Measurements from ENCODE around the gene SLC1A3. TPM values are rescaled to one million over a fixed set of nuclear protein-coding genes. Genes with fewer than 3 reads are reported as not detected.

SLC1A3 gene
- total and polyA plus RNA-seq, 2 of the 4 experiments (the other 2 are of a cell fraction), result 0.27 to 1.3 TPM

GRCh38 chr5:36694351-36694750 is 87.9 kb downstream of the SLC1A3 start:
- Histone ChIP-seq H2BK20ac (ENCODE audit: low read depth, low read length) (no peak overlapping the region), H3K4me2 (ENCODE audit: low read depth, low read length) (no peak overlapping the region), H3K14ac (replicated peaks; ENCODE audit: low read depth, low read length) (no peak overlapping the region), H3K27ac (ENCODE audit: insufficient read depth, low read length) (no peak overlapping the region), H3K23ac (ENCODE audit: low read depth, low read length) (no peak overlapping the region), H3K4ac (ENCODE audit: low read depth, low read length) (no peak overlapping the region), H3K4me3 (ENCODE audit: insufficient read depth, low read depth, low read length) (no peak overlapping the region), H2BK5ac (ENCODE audit: low read depth, low read length, poor library complexity, severe bottlenecking) (no peak overlapping the region), H3K9me1 (ENCODE audit: insufficient read depth, low read length) (no peaks in the 10 kb centered on the region), H4K8ac (ENCODE audit: low read depth in 2 of 2, low read length in 2 of 2) (no peak overlapping the region), H2AK5ac (ENCODE audit: low read depth, low read length) (no peak overlapping the region), H3K36me3 (ENCODE audit: control insufficient read depth, insufficient read depth, low read length) (no peaks in the 10 kb centered on the region), H3K56ac (ENCODE audit: extremely low read depth, insufficient read depth, low read length) (no peak overlapping the region), H3K27me3 (ENCODE audit: control insufficient read depth, insufficient read depth, low read length) (peaks cover 5% of the 10 kb centered on the region), H3K18ac (ENCODE audit: low read depth, low read length) (no peak overlapping the region), H3K4me1 (ENCODE audit: control insufficient read depth, insufficient read depth, low read length) (peaks cover 2% of the 10 kb centered on the region; the same call in 1 of the 2 replicates), H4K91ac (ENCODE audit: insufficient read depth, low read depth, low read length) (no peak overlapping the region), H4K20me1 (ENCODE audit: insufficient read depth, low read length) (no peaks in the 10 kb centered on the region), H2BK15ac (ENCODE audit: low read depth, low read length) (no peak overlapping the region), H2AFZ (replicated peaks; ENCODE audit: low read length, poor library complexity) (no peak overlapping the region), H3K9ac (ENCODE audit: low read depth, low read length) (no peak overlapping the region), H3K9me3 (ENCODE audit: control insufficient read depth, insufficient read depth, low read length) (no peaks in the 10 kb centered on the region), H3K79me1 (ENCODE audit: low read depth in 1 of 2, low read length in 2 of 2) (no peaks in the 10 kb centered on the region), H2BK120ac (ENCODE audit: low read depth, low read length) (no peak overlapping the region), H2AK9ac (replicated peaks; ENCODE audit: low read depth, low read length, poor library complexity) (no peak overlapping the region), H4K5ac (ENCODE audit: low read depth, low read length) (no peak overlapping the region)
- ATAC-seq (ENCODE audit: low read depth), result no peak
- WGBS, 2 experiments (ENCODE audit: extremely low coverage in 2 of 2, insufficient read length in 1 of 2), result no CpG with 5 or more reads among the region's 5 CpGs
- ChIA-PET POLR2A (ENCODE audit: unreplicated experiment) (no interaction called here), CTCF (interaction anchor here (0.7 kb wide), 1 partner anchor 188 kb away, joined by 5 read pairs; no protein-coding TSS in a partner anchor)
- intact Hi-C loops (cut with micrococcal nuclease), result loop anchor here (5.0 to 10.0 kb wide), 5 partner anchors 87 to 620 kb away; partner anchors contain the start of genes RANBP3L and SLC1A3
- dilution Hi-C loops (cut with HindIII; ENCODE audit: low sequenced_read_pairs, unreplicated experiment), result no loop called here
- in situ Hi-C loops (cut with MboI; ENCODE audit: low sequenced_read_pairs), result loop anchor here (5.0 to 10.0 kb wide), 3 partner anchors 190 to 430 kb away; no protein-coding TSS in a partner anchor
- no TSS peak for BruUV-seq (replicated peaks)
- DNase-seq, result peak; percentile 8
- no peak for TF ChIP-seq SMC3 (IDR thresholded peaks at IDR 0.05; ENCODE audit: low read depth, low read length)
- no peak for TF ChIP-seq FOS (IDR thresholded peaks at IDR 0.05; ENCODE audit: low read depth, low read length)
- TF ChIP-seq RAD21 (IDR thresholded peaks at IDR 0.05; ENCODE audit: low read length), result no peak
- no peak for TF ChIP-seq MAZ (IDR thresholded peaks at IDR 0.05; ENCODE audit: borderline replicate concordance, low read depth, low read length)
- no peak for TF ChIP-seq ELK1 (IDR thresholded peaks at IDR 0.05; ENCODE audit: borderline replicate concordance, low read depth, low read length)
- no peak for TF ChIP-seq BHLHE40 (IDR thresholded peaks at IDR 0.05; ENCODE audit: low read depth, low read length)
- no peak for TF ChIP-seq RCOR1 (IDR thresholded peaks at IDR 0.05; ENCODE audit: insufficient replicate concordance, low read length)
- no peak for TF ChIP-seq CEBPB (IDR thresholded peaks at IDR 0.05; ENCODE audit: low read depth, low read length)
- no peak for TF ChIP-seq USF2 (IDR thresholded peaks at IDR 0.05; ENCODE audit: low read depth, low read length)
